Fibroblast of lung (primary cell): ENCODE data around the gene SLC6A2.

Experiments
- CTCF ChIP-seq, 2 donors: IDR thresholded peaks in 1 of 2; conservative IDR thresholded peaks in 1 of 2; 1 replicate in 1 of 2; 2 replicates in 1 of 2; pipeline ENCODE4 v1.5.1; 2011 to 2012; ENCODE audit warnings: low read length in 2 of 2, control low read depth in 1 of 2, inconsistent platforms in 1 of 2, low read depth in 1 of 2, mild to moderate bottlenecking in 1 of 2
- EZH2 ChIP-seq: IDR thresholded peaks from 2 replicates; pipeline ENCODE4 v1.5.1; 2012; ENCODE audit warnings: low read length, control low read depth, mild to moderate bottlenecking; ENCODE audit errors: missing control alignments

GRCh38 chr16:55701442-55702319 lies 45.9 kb downstream of the SLC6A2 start:
- TF ChIP-seq CTCF (conservative IDR thresholded peaks at IDR 0.05 in 1 of 2, IDR thresholded peaks at IDR 0.05 in 1 of 2; ENCODE audit: low read depth in 1 of 2, low read length in 2 of 2) (peak; percentile 46 to 63), EZH2 (no peak)
